ENCODE measurements around the gene IL1RN. TPM values are rescaled to one million over a fixed set of nuclear protein-coding genes. Genes with fewer than 3 reads are reported as not detected.

The IL1RN gene
- polyA plus RNA-seq, 3 donors, result 89.9 to 109 (median 92.0) TPM

DNA sequence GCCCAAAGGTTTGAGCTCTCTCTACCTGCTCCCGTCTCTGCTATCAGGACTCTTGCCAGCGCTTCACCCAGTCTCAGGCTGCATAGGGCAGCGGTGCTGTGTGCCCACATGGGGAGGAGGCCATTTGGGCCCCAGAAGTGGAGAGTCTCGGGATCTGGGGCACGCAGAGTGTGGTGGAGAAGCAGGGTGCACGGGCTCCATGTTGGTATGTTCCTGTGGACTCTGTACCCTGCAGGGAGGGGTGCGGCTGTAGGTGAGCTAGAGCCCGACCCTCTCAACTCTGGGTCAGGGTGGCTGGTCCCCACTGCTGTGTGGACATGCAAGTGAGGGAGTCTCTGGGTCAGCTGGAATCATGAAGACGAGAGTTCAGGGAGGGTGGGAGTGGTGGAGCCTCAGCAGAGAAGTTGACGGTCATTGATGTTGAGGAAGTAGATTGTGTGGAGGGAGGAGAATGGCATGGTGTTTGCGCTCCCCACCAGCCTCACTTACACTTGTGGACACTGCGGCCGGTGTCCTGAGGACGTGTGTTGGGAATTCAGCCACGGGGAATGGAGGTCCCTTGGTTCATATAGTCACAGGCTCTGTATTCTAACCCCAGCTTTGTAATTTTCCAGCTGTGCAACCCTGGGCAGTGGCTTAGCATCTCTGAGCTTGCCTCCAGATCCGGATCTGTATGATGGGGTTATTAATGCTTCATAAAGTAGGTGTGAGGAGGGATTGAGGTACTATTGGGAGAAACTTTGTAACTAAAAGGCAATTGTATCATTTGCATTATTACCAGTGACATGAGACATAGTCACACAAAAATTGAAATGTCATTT lies 45.5 kb downstream of the IL1RN start:
- Histone ChIP-seq H3K27me3 (ENCODE audit: control insufficient read depth in 2 of 2, insufficient read depth in 2 of 2, low read length in 2 of 2) (no peaks in the 10 kb centered on the region), H3K36me3 (replicated peaks in 1 of 2; ENCODE audit: control insufficient read depth in 1 of 2, insufficient read depth in 2 of 2, low read length in 2 of 2) (peaks cover 8 to 13% of the 10 kb centered on the region in 2 donors), H2AFZ (ENCODE audit: insufficient read depth, low read depth, low read length, poor library complexity, severe bottlenecking) (peak overlapping the region; percentile 76), H3K4me1 (ENCODE audit: control insufficient read depth in 1 of 2, insufficient read depth in 2 of 2, low read length in 2 of 2) (peaks cover 60 to 73% of the 10 kb centered on the region in 2 donors), H3K4me2 (replicated peaks; ENCODE audit: extremely low read depth, low read length, poor library complexity, severe bottlenecking) (peak overlapping the region; percentile 99), H3K9ac (ENCODE audit: insufficient read depth, low read length, poor library complexity, severe bottlenecking) (peak overlapping the region; percentile 93), H3K27ac (ENCODE audit: low read depth in 1 of 2, low read length in 2 of 2) (peak overlapping the region; percentile 96 to 97), H3K9me3 (replicated peaks in 1 of 2; ENCODE audit: control insufficient read depth in 1 of 2, insufficient read depth in 1 of 2, low read length in 2 of 2) (no peaks in the 10 kb centered on the region), H4K20me1 (ENCODE audit: insufficient read depth, low read length) (peaks cover 35% of the 10 kb centered on the region), H3K4me3 (replicated peaks in 1 of 3; ENCODE audit: low read depth in 2 of 3, low read length in 3 of 3) (peak overlapping the region in 1 of 3 experiments; percentile 95), H3K79me2 (ENCODE audit: insufficient read depth, low read length) (peaks cover 42% of the 10 kb centered on the region)
- peaks cover 14 to 17% of the 10 kb centered on the region in 2 donors for H3K36me3 Mint-ChIP-seq
- H3K4me1 Mint-ChIP-seq, result peaks cover 71% of the 10 kb centered on the region
- H3K27me3 Mint-ChIP-seq (ENCODE audit: low read depth in 3 of 3), result no peaks in the 10 kb centered on the region
- H3K4me3 Mint-ChIP-seq, result peak overlapping the region; percentile 89 to 94
- intact Hi-C loops (cut with micrococcal nuclease), result no loop called here
- DNase-seq, result no peak
- H3K27ac Mint-ChIP-seq, result peak overlapping the region; percentile 93 to 98 (median 97)
- 87% methylated on average over 11 of the region's 16 CpGs for WGBS (ENCODE audit: insufficient coverage)
- H3K9me3 Mint-ChIP-seq, result peaks cover 0 to 1% (median 0%) of the 10 kb centered on the region in 7 donors
- TF ChIP-seq CTCF (IDR thresholded peaks at IDR 0.05), result no peak

- peak; percentile 77 to 84 (median 81) for DNase-seq
- no peaks in the 10 kb centered on the region for H3K9me3 ChIP-seq (replicated peaks in 1 of 2; ENCODE audit: control insufficient read depth in 1 of 2, insufficient read depth in 1 of 2, low read length in 2 of 2)
- no peaks in the 10 kb centered on the region for H3K27me3 ChIP-seq (ENCODE audit: control insufficient read depth in 2 of 2, insufficient read depth in 2 of 2, low read length in 2 of 2)
- peaks cover 50% of the 10 kb centered on the region for H3K79me2 ChIP-seq (ENCODE audit: insufficient read depth, low read length)
- H3K27ac Mint-ChIP-seq, result peak within 1 kb of the TSS; percentile 93 to 98 (median 97)
- intact Hi-C loops (cut with micrococcal nuclease), result no loop called here
- H3K4me2 ChIP-seq (replicated peaks; ENCODE audit: extremely low read depth, low read length, poor library complexity, severe bottlenecking), result peak within 1 kb of the TSS; percentile 99
- no peaks in the 10 kb centered on the region for H3K27me3 Mint-ChIP-seq (ENCODE audit: low read depth in 3 of 3)
- peaks cover 71% of the 10 kb centered on the region for H3K4me1 Mint-ChIP-seq
- H3K9me3 Mint-ChIP-seq, result peaks cover 0 to 1% (median 0%) of the 10 kb centered on the region in 7 donors
- peak within 1 kb of the TSS; percentile 96 to 97 for H3K27ac ChIP-seq (ENCODE audit: low read depth in 1 of 2, low read length in 2 of 2)
- TF ChIP-seq CTCF (IDR thresholded peaks at IDR 0.05), result no peak
- peak within 1 kb of the TSS; percentile 89 to 94 for H3K4me3 Mint-ChIP-seq
- peaks cover 43% of the 10 kb centered on the region for H4K20me1 ChIP-seq (ENCODE audit: insufficient read depth, low read length)
- peak within 1 kb of the TSS; percentile 56 to 95 (median 77) for H3K4me3 ChIP-seq (replicated peaks in 1 of 3; ENCODE audit: low read depth in 2 of 3, low read length in 3 of 3)
- H3K9ac ChIP-seq (ENCODE audit: insufficient read depth, low read length, poor library complexity, severe bottlenecking), result peak within 1 kb of the TSS; percentile 93
- WGBS (ENCODE audit: insufficient coverage), result 0% methylated on average over 8 of the region's 14 CpGs
- H3K4me1 ChIP-seq (ENCODE audit: control insufficient read depth in 1 of 2, insufficient read depth in 2 of 2, low read length in 2 of 2), result peaks cover 62 to 77% of the 10 kb centered on the region in 2 donors
- peaks cover 8 to 22% of the 10 kb centered on the region in 2 donors for H3K36me3 ChIP-seq (replicated peaks in 1 of 2; ENCODE audit: control insufficient read depth in 1 of 2, insufficient read depth in 2 of 2, low read length in 2 of 2)
- H2AFZ ChIP-seq (ENCODE audit: insufficient read depth, low read depth, low read length, poor library complexity, severe bottlenecking), result peak within 1 kb of the TSS; percentile 76
- H3K36me3 Mint-ChIP-seq, result peaks cover 21 to 25% of the 10 kb centered on the region in 2 donors
These were observed 46.4 kb downstream of the IL1RN start, which contains the start of gene PSD4 for GRCh38 chr2:113173542-113174375. PSD4 (plus strand) TSS chr2:113173971; CDS start chr2:113182457, 8,486 bp downstream.
